Lower leg skin (tissue), 4 donors: ENCODE measurements around the gene CBX4. TPM values are rescaled to one million over a fixed set of nuclear protein-coding genes. Genes with fewer than 3 reads are reported as not detected.

Source experiments
- DNase-seq, 2 donors: peaks; one replicate each; pipeline ENCODE4 v3.0.0-alpha.2; 2019; ENCODE audit warnings: low spot score in 2 of 2
- H3K4me3 ChIP-seq: fragments of 200-600 bp; sonication (generic); 2 replicates; pipeline ENCODE4 v1.5.1; 2017; ENCODE audit warnings: mild to moderate bottlenecking, low read depth; ENCODE audit not compliant: poor library complexity, severe bottlenecking
- CTCF ChIP-seq, 3 donors: fragments of 450-650 bp; IDR thresholded peaks; one replicate each; pipeline ENCODE4 v1.5.1; 2016; ENCODE audit warnings: antibody characterized with exemption in 3 of 3, mild to moderate bottlenecking in 3 of 3, moderate library complexity in 2 of 3
- POLR2A ChIP-seq, 2 donors: fragments of 450-650 bp; IDR thresholded peaks; one replicate each; pipeline ENCODE4 v1.6.1; 2016 to 2017; ENCODE audit warnings: antibody characterized with exemption in 2 of 2, mild to moderate bottlenecking in 1 of 2, moderate library complexity in 1 of 2
- WGBS, 2 donors: methylation state at CpG; one replicate each; pipeline ENCODE4 v1.1.5; 2018; 5-methylcytosine and 5-hydroxymethylcytosine counted together
- intact Hi-C: fragments of 100-400 bp; cut with DNase I; formaldehyde crosslinking; loops from one replicate; pipeline ENCODE4 v1.15.0; 2023; ENCODE audit warnings: low total_unique reads
- total RNA-seq, 4 donors: library from RNA; depleted of rRNA; stranded (reverse); fragments of >200 nt; gene quantifications; one replicate each; pipeline ENCODE4 v1.1.0, GENCODE V29; 2016

The CBX4 gene
- total RNA-seq, 4 donors from 2014 or later: 30.2 to 35.6 (median 32.2) TPM

GRCh38 chr17:79796444-79796762, 42.8 kb downstream of the CBX4 start:
- TF ChIP-seq POLR2A (IDR thresholded peaks at IDR 0.05) (no peak), CTCF (IDR thresholded peaks at IDR 0.05) (no peak)
- intact Hi-C loops: no loop called here
- H3K4me3 ChIP-seq: peak overlapping the region; percentile 37
- WGBS, 2 donors: 1 to 3% methylated on average over 19 of the region's 19 CpGs
- DNase-seq: no peak

- TF ChIP-seq CTCF (IDR thresholded peaks at IDR 0.05): no peak
- no peak for TF ChIP-seq POLR2A (IDR thresholded peaks at IDR 0.05)
- intact Hi-C loops: no loop called here
- WGBS, 2 donors: 62 to 71% methylated on average over 8 of the region's 8 CpGs
- no peak for DNase-seq
- H3K4me3 ChIP-seq: no peak overlapping the region
Observed at GRCh38 chr17:79795795-79796443, 43.3 kb downstream of the CBX4 start.

- intact Hi-C loops: no loop called here
- no peak for TF ChIP-seq CTCF (IDR thresholded peaks at IDR 0.05)
- TF ChIP-seq POLR2A (IDR thresholded peaks at IDR 0.05): no peak
Observed at GRCh38 chr17:79794659-79795511, 44.4 kb downstream of the CBX4 start.

GRCh38 chr17:79793924-79794304, 45.3 kb downstream of the CBX4 start:
- TF ChIP-seq POLR2A (IDR thresholded peaks at IDR 0.05) (no peak), CTCF (IDR thresholded peaks at IDR 0.05) (no peak)
- H3K4me3 ChIP-seq: no peak overlapping the region
- DNase-seq: no peak
- 38 to 59% methylated on average over 3 of the region's 3 CpGs for WGBS, 2 donors
- intact Hi-C loops: no loop called here

More at GRCh38 chr17:79794659-79795511, 44.4 kb downstream of the CBX4 start:
- WGBS, 2 donors: 90% methylated on average over 42 to 47 of the region's 47 CpGs
- no peak for DNase-seq
- H3K4me3 ChIP-seq: no peak overlapping the region

GRCh38 chr17:79792984-79793923, 46.0 kb downstream of the CBX4 start:
- TF ChIP-seq POLR2A (IDR thresholded peaks at IDR 0.05) (no peak), CTCF (IDR thresholded peaks at IDR 0.05) (no peak)
- WGBS, 2 donors: 24 to 39% methylated on average over 56 to 63 of the region's 63 CpGs
- no peak overlapping the region for H3K4me3 ChIP-seq
- DNase-seq: peak in 1 of 2 donors; percentile 25
- intact Hi-C loops: no loop called here
